Vagina (tissue), 2 donors: ENCODE results near the gene FBXO34. TPM values are rescaled to one million over a fixed set of nuclear protein-coding genes. Genes with fewer than 3 reads are reported as not detected.

Source experiments
- DNase-seq, 2 donors: peaks; one replicate each; pipeline ENCODE4 v3.0.0-alpha.2; 2017; ENCODE audit errors: extremely low spot score in 2 of 2
- H3K27ac ChIP-seq: fragments of 200-600 bp; sonication (generic); one replicate; pipeline ENCODE4 v1.5.1; 2019
- H3K27me3 ChIP-seq: fragments of 200-600 bp; sonication (generic); one replicate; pipeline ENCODE4 v1.5.1; 2019
- H3K36me3 ChIP-seq, 2 donors: fragments of 200-600 bp; sonication (generic); one replicate each; pipeline ENCODE4 v1.5.1; 2017 to 2019
- H3K4me1 ChIP-seq: fragments of 200-600 bp; sonication (generic); one replicate; pipeline ENCODE4 v1.5.1; 2019
- H3K4me3 ChIP-seq, 2 donors: fragments of 200-600 bp; sonication (generic); 1 replicate in 1 of 2; 2 replicates in 1 of 2; pipeline ENCODE4 v1.5.1; 2016 to 2019
- H3K9me3 ChIP-seq: fragments of 200-600 bp; sonication (generic); one replicate; pipeline ENCODE4 v1.5.1; 2019
- CTCF ChIP-seq, 3 experiments: fragments of 450-650 bp in 2 of 3; fragments of 200-600 bp in 1 of 3; sonication (generic) in 1 of 3; IDR thresholded peaks; one replicate each; pipeline ENCODE4 v1.5.1; 2017 to 2019; ENCODE audit warnings: antibody characterized with exemption in 3 of 3, mild to moderate bottlenecking in 2 of 3, moderate library complexity in 2 of 3
- POLR2A ChIP-seq, 2 donors: fragments of 450-650 bp; IDR thresholded peaks; one replicate each; pipeline ENCODE4 v1.6.1; 2017; ENCODE audit warnings: antibody characterized with exemption in 2 of 2, mild to moderate bottlenecking in 2 of 2, moderate library complexity in 2 of 2
- POLR2AphosphoS5 ChIP-seq, 2 donors: sonication (generic); formaldehyde crosslinking; IDR thresholded peaks; one replicate each; pipeline ENCODE4 v1.9.0; 2017; ENCODE audit warnings: antibody characterized with exemption in 2 of 2, mild to moderate bottlenecking in 2 of 2, low read depth in 1 of 2; ENCODE audit not compliant: insufficient read depth in 1 of 2
- intact Hi-C: fragments of 100-400 bp; cut with DNase I; formaldehyde crosslinking; loops from one replicate; pipeline ENCODE4 v1.15.1; 2023
- total RNA-seq: library from RNA; depleted of rRNA; stranded (reverse); fragments of >200 nt; gene quantifications from one replicate; pipeline ENCODE4 v1.2.3, GENCODE V29; 2016

The FBXO34 gene
- total RNA-seq, 1 donor from 2014 or later, result 24.6 TPM

GRCh38 chr14:55267820-55268219 lies 3.4 kb upstream of the FBXO34 start:
- DNase-seq, result no peak
- Histone ChIP-seq H3K27ac (no peak overlapping the region), H3K4me1 (peaks cover 13% of the 10 kb centered on the region), H3K27me3 (no peaks in the 10 kb centered on the region), H3K36me3 (no peaks in the 10 kb centered on the region), H3K4me3 (no peak overlapping the region), H3K9me3 (no peaks in the 10 kb centered on the region)
- intact Hi-C loops, result no loop called here
- TF ChIP-seq POLR2A (IDR thresholded peaks at IDR 0.05), result no peak
- TF ChIP-seq CTCF (IDR thresholded peaks at IDR 0.05), result no peak
- TF ChIP-seq POLR2AphosphoS5 (IDR thresholded peaks at IDR 0.05; ENCODE audit: insufficient read depth in 1 of 2, low read depth in 1 of 2), result no peak

- peak in 1 of 2 donors; percentile 87 for DNase-seq
- intact Hi-C loops, result no loop called here
- Histone ChIP-seq H3K27ac (peak overlapping the region; percentile 99), H3K9me3 (no peaks in the 10 kb centered on the region), H3K4me3 (peak overlapping the region; percentile 96 to 99), H3K4me1 (peaks cover 38% of the 10 kb centered on the region), H3K36me3 (no peaks in the 10 kb centered on the region), H3K27me3 (no peaks in the 10 kb centered on the region)
- TF ChIP-seq CTCF (IDR thresholded peaks at IDR 0.05) (no peak), POLR2A (IDR thresholded peaks at IDR 0.05) (peak in 1 of 2 donors; percentile 50), POLR2AphosphoS5 (IDR thresholded peaks at IDR 0.05; ENCODE audit: insufficient read depth in 1 of 2, low read depth in 1 of 2) (peak; percentile 10 to 77)
Observed at GRCh38 chr14:55271572-55272298, 514 bp downstream of the FBXO34 start.

GRCh38 chr14:55272387-55272786 lies 1.2 kb downstream of the FBXO34 start:
- Histone ChIP-seq H3K27ac (peak overlapping the region; percentile 99), H3K4me3 (peak overlapping the region; percentile 96 to 99), H3K9me3 (no peaks in the 10 kb centered on the region), H3K4me1 (peaks cover 38% of the 10 kb centered on the region), H3K36me3 (no peaks in the 10 kb centered on the region), H3K27me3 (no peaks in the 10 kb centered on the region)
- intact Hi-C loops, result no loop called here
- DNase-seq, result no peak
- TF ChIP-seq POLR2AphosphoS5 (IDR thresholded peaks at IDR 0.05; ENCODE audit: insufficient read depth in 1 of 2, low read depth in 1 of 2) (no peak), CTCF (IDR thresholded peaks at IDR 0.05) (no peak), POLR2A (IDR thresholded peaks at IDR 0.05) (no peak)

- intact Hi-C loops, result no loop called here
- Histone ChIP-seq H3K9me3 (no peaks in the 10 kb centered on the region), H3K27me3 (no peaks in the 10 kb centered on the region), H3K4me1 (peaks cover 38% of the 10 kb centered on the region), H3K27ac (peak overlapping the region; percentile 99), H3K36me3 (no peaks in the 10 kb centered on the region), H3K4me3 (peak overlapping the region; percentile 96 to 99)
- DNase-seq, result no peak
- no peak for TF ChIP-seq POLR2AphosphoS5 (IDR thresholded peaks at IDR 0.05; ENCODE audit: insufficient read depth in 1 of 2, low read depth in 1 of 2)
- TF ChIP-seq CTCF (IDR thresholded peaks at IDR 0.05), result no peak
- no peak for TF ChIP-seq POLR2A (IDR thresholded peaks at IDR 0.05)
Observed at GRCh38 chr14:55272922-55273321, 1.7 kb downstream of the FBXO34 start.

DNA sequence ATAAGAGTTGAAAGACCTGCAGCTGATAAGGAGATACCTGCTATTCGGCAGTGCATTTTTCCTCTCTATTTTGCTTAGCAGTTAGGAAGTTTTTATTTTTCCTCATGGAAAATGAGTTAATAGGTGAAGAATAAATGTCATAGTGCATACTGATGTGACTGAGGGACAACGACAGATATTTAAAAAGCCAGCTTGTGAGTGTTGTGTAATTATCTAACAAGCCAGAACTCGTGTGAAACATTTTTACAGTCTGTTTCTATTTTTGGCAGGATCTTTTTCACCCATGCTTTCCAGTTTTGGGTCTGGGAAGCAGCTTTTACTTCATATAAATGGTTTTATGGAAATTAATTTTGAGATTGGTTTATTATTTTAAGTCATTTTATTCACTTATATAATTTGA lies 2.9 kb downstream of the FBXO34 start:
- H3K9me3 ChIP-seq, result no peaks in the 10 kb centered on the region
- peaks cover 38% of the 10 kb centered on the region for H3K4me1 ChIP-seq
- no peak overlapping the region for H3K4me3 ChIP-seq
- TF ChIP-seq POLR2A (IDR thresholded peaks at IDR 0.05), result no peak
- TF ChIP-seq CTCF (IDR thresholded peaks at IDR 0.05), result no peak
- peak in 1 of 2 donors; percentile 43 for TF ChIP-seq POLR2AphosphoS5 (IDR thresholded peaks at IDR 0.05; ENCODE audit: insufficient read depth in 1 of 2, low read depth in 1 of 2)
- intact Hi-C loops, result no loop called here
- H3K27me3 ChIP-seq, result no peaks in the 10 kb centered on the region
- H3K27ac ChIP-seq, result peak overlapping the region; percentile 22
- H3K36me3 ChIP-seq, result no peaks in the 10 kb centered on the region
- no peak for DNase-seq
